Renal cortex interstitium (tissue), 11 donors: ENCODE measurements around the gene ZDHHC11B. TPM values are rescaled to one million over a fixed set of nuclear protein-coding genes. Genes with fewer than 3 reads are reported as not detected.
"Not testable (repeated sequence)": the region's sequence is repeated elsewhere in the genome, so short reads cannot be mapped to it uniquely, and the experiment has no call there.

Source experiments
- DNase-seq, 11 donors: peaks; one replicate each; pipeline ENCODE4 v3.0.0-alpha.2; 2013; ENCODE audit warnings: low read depth in 9 of 11, low spot score in 4 of 11; ENCODE audit errors: extremely low read depth in 1 of 11
- polyA plus RNA-seq, 3 donors: library from polyadenylated mRNA; unstranded; fragments of 120-200 nt; gene quantifications; one replicate each; pipeline ENCODE4 v1.2.1, GENCODE V29; 2013; ENCODE audit not compliant: insufficient read length in 3 of 3

The ZDHHC11B gene
- polyA plus RNA-seq, 3 donors = 8.2 to 9.0 (median 8.6) TPM

- DNase-seq = not testable (repeated sequence)
Measured at GRCh38 chr5:788703-789102, 4.2 kb upstream of the ZDHHC11B start.

DNA sequence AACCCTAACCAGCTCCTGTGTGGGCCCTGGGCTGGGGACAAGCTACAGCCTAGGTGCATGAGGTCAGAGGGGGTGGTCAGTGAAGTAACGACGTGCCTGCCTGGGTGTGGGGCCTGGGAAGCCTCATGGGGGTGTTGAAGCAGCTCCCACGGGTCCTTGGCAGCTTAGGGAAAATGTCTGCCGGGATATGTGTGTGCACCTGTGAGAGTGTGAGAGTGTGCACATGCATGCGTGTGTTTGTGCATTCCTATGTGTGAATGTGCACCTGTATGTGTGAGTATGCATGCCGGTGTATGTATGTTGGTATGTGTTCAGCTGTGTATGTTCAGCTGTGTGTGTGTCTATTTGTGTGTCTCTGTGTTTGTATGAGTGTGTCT is 3.3 kb upstream of the ZDHHC11B start:
- not testable (repeated sequence) for DNase-seq

GRCh38 chr5:787224-787856 is 2.8 kb upstream of the ZDHHC11B start:
- not testable (repeated sequence) for DNase-seq

- DNase-seq = not testable (repeated sequence)
Measured at GRCh38 chr5:785181-785705, 714 bp upstream of the ZDHHC11B start.

GRCh38 chr5:783881-784427 is 575 bp downstream of the ZDHHC11B start:
- not testable (repeated sequence) for DNase-seq

- not testable (repeated sequence) for DNase-seq
Measured at GRCh38 chr5:783049-783802, 1.3 kb downstream of the ZDHHC11B start.

DNA sequence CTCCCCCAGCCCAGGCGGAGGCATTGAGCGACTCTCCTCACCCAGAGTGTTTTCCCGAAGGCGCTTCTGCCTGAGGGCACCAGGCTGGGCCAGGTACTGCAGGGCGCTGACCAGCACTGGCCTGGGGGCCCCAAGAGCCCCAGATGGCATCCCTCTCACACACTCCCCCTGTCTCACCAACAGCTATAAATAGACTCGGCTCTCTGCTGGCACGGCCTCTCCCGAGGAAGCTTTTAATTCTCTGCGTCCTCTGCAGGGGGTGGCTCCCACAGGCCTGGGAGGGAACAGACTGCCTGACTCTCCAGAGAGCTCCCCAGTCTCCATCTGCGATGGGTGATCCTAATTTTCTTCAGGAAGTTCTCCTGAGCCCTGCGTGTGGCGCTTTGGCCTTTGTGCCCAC is 2.2 kb downstream of the ZDHHC11B start:
- DNase-seq = not testable (repeated sequence)

GRCh38 chr5:780571-780970 is 4.0 kb downstream of the ZDHHC11B start:
- DNase-seq = not testable (repeated sequence)

DNA sequence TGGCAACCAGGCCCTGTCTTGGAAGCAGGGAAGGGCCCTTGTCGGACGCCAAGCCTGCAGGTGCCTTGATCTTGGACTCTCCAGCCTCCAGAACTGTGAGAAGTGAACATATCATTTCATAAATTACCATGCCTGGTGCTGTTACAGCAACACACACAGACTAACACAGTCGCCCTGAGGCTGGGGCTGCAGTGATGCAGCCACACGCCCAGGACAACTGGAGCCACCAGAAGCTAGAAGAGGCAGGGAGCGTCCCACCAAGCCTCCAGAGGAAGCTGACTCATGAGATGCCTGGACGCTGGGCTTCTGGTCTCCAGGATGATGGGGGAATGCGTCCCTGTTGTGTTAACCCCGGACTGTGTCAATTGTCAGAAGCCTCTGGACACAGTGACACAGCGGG is 5.6 kb downstream of the ZDHHC11B start:
- not testable (repeated sequence) for DNase-seq

GRCh38 chr5:778421-778820 is 6.1 kb downstream of the ZDHHC11B start:
- DNase-seq = not testable (repeated sequence)

- no peak for DNase-seq
Measured at GRCh38 chr5:777756-778161, 6.8 kb downstream of the ZDHHC11B start.

DNA sequence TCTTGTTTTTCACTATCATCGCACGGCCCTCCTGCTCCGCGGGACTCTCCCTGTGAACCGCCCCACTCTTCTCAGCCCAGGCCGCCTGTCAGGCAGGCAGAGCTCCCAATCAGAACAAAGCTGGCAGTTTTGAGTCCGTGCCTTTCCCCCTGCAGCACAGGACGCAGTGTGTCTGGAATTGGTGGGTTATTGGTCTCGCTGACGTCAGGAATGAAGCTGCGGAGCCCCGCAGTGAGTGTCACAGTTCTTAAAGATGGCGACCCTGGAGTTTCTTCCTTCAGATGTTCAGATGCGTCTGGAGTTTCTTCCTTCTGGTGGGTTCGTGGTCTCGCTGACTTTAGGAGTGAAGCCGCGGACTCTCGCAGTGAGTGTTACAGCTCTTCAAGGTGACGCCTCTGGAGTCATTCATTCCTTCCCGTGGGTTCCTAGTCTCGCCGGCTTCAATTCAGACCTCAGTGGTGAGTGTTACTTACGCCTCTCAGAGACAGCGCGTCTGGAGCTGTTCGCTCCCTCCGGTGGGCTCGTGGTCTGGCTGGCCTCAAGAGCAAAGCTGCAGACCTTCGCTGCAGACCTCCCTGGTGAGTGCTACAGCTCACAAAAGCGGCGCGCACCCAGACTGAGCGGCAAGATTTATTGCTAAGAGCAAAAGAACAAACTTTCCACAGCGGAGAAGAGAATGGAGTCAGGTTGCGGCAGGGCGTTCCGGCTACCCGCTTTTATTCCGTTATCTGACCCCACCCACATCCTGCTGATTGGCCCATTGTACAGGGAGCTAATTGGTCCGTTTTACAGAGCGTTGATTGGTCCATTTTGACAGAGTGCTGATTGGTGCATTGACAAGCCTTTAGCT is 7.4 kb downstream of the ZDHHC11B start:
- no peak for DNase-seq

- no peak for DNase-seq
Measured at GRCh38 chr5:775961-776861, 8.3 kb downstream of the ZDHHC11B start.

DNA sequence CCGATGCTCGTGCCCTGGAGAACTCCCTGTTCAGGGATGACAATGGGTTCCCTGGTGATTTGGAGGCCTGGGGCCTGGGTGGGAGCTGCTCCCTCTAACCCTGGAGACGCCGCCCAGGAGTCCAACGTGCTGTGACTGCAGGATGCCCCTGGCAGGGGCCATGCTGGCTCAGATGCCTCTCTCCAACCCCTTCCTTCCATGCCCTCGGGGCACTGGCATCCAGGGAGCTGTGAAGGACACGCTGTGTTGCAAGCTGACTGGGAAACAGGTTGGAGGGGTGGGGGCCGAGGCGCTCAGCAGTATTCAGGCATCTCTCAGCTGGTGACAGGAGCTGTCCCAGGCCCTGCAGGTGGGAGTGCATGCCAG is 9.0 kb downstream of the ZDHHC11B start:
- DNase-seq = not testable (repeated sequence)

DNA sequence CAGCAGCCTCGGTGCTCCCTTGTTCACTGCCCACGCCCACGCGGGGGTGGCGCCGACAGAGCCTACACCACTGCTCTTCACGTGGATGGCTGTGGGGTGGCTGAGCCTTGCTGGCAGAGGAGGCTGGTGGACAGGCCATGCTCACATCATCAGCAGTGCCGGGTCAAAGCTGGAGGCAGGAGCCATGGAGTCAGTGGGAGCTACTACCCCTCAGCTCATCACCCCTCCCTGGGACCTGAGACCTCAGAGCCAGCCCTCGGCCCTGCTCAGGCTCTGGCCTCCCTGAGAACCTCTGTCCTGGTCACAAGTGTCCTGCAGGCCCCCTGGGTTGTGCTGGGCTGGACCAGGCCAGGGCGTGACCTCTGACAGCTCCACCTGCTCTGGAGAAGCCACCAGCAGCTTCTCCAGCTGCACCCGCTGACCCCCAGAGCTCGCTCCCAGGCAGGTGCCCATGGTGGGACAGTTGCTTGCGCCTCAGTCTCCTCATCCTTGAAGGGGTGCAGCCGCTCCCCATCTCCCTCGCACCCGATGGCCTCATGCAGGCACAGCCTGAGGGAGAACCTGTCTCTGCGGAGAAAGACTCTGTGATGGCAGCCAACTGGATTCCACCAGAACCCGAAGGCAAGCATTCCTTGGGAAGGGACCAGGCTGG is 9.5 kb downstream of the ZDHHC11B start:
- not testable (repeated sequence) for DNase-seq

DNA sequence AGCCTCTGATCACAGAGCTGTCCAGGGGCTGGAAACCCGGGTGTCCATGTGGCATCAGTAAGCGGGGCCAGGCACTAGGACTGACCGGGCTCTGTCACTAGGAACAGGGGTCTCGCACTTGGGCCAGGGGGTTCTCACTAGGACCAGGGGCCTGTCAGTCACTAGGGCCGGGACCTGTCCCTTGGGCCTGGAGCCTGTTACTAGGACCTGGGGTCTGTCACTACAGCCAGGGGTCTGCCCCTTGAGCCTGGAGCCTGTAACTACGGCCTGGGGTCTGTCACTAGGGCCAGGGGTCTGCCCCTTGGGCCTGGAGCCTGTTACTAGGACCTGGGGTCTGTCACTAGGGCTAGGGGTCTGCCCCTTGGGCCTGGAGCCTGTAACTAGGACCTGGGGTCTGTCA is 10.2 kb downstream of the ZDHHC11B start:
- DNase-seq = not testable (repeated sequence)

- DNase-seq = no peak
Measured at GRCh38 chr5:773517-774264, 10.8 kb downstream of the ZDHHC11B start.
